ENCODE measurements around the gene TCF4.

DNA sequence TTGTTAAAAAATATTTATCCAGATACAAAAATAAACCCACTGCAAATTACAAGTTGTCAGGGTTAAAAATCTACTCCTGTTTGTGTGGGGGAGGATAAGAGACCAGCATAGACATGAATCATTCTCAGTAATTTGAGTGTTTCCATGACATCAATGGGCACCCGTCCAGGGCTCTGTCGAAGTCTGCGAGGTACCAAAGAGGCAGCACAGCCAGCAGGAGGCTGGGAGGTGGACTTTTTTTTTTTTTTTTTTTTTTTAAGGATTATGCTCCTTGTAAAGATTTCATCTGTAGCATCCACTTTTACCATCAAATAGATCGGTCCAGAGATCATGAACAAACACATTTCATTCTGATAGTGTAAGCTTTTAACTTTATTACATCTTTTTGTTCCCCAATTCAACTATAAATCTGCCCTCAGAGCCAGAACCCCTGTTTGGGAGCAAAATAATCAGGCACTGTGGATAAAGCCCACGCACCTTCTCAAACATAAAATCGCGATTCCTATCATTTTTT, 182.0 kb downstream of the TCF4 start:
- TF ChIP-seq, protein P1, sequence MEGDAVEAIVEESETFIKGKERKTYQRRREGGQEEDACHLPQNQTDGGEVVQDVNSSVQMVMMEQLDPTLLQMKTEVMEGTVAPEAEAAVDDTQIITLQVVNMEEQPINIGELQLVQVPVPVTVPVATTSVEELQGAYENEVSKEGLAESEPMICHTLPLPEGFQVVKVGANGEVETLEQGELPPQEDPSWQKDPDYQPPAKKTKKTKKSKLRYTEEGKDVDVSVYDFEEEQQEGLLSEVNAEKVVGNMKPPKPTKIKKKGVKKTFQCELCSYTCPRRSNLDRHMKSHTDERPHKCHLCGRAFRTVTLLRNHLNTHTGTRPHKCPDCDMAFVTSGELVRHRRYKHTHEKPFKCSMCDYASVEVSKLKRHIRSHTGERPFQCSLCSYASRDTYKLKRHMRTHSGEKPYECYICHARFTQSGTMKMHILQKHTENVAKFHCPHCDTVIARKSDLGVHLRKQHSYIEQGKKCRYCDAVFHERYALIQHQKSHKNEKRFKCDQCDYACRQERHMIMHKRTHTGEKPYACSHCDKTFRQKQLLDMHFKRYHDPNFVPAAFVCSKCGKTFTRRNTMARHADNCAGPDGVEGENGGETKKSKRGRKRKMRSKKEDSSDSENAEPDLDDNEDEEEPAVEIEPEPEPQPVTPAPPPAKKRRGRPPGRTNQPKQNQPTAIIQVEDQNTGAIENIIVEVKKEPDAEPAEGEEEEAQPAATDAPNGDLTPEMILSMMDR (IDR thresholded peaks at IDR 0.05): no peak
- TF ChIP-seq POLR2A (IDR thresholded peaks at IDR 0.05) (no peak), POLR2AphosphoS5 (IDR thresholded peaks at IDR 0.05) (no peak)

Measured in stomach (tissue), 4 donors.